ENCODE results near the gene BRD1. TPM values are rescaled to one million over a fixed set of nuclear protein-coding genes. Genes with fewer than 3 reads are reported as not detected.

The BRD1 gene
- total RNA-seq, 2 donors from 2014 or later: 32.7 to 37.7 TPM

DNA sequence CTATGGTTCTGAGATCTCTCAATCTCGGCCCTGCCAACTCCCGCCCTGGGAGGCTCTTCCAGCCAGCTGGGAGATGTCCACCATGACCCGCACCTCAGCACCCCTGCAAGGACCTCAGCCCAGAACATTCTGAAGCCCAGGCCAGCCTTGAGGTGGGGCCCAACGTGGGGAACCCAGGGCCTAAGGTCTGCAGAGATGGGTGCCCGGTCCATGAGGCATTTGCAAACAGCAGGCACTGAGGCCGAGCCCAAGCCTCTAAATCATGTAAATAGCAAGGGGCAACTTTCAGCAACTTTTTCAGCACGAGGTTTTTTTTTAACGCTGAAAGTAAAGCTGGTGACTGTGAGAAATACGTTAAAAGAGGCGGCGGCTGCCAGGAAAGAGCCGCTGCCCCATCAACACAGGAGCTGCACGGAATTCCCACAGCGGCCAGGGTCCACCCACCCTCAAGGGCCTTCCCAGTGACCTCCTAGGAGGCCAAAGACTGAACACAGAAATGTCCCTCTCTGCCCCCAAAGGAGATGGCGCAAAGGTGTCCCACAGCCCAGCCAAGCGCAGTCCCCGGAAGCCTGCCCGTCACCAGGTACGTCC, 46.9 kb downstream of the BRD1 start:
- Histone ChIP-seq H3K27ac (no peak overlapping the region), H3K36me3 (peaks cover 16% of the 10 kb centered on the region), H3K9me3 (no peaks in the 10 kb centered on the region), H3K4me1 (no peaks in the 10 kb centered on the region), H3K9ac (ENCODE audit: low read depth in 2 of 2, low read length in 2 of 2) (no peak overlapping the region), H3K4me3 (no peak overlapping the region), H3K27me3 (no peaks in the 10 kb centered on the region)
- TF ChIP-seq, protein P1, sequence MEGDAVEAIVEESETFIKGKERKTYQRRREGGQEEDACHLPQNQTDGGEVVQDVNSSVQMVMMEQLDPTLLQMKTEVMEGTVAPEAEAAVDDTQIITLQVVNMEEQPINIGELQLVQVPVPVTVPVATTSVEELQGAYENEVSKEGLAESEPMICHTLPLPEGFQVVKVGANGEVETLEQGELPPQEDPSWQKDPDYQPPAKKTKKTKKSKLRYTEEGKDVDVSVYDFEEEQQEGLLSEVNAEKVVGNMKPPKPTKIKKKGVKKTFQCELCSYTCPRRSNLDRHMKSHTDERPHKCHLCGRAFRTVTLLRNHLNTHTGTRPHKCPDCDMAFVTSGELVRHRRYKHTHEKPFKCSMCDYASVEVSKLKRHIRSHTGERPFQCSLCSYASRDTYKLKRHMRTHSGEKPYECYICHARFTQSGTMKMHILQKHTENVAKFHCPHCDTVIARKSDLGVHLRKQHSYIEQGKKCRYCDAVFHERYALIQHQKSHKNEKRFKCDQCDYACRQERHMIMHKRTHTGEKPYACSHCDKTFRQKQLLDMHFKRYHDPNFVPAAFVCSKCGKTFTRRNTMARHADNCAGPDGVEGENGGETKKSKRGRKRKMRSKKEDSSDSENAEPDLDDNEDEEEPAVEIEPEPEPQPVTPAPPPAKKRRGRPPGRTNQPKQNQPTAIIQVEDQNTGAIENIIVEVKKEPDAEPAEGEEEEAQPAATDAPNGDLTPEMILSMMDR (IDR thresholded peaks at IDR 0.05): no peak
- DNase-seq: no peak
- intact Hi-C loops (cut with DNase I): no loop called here

DNA sequence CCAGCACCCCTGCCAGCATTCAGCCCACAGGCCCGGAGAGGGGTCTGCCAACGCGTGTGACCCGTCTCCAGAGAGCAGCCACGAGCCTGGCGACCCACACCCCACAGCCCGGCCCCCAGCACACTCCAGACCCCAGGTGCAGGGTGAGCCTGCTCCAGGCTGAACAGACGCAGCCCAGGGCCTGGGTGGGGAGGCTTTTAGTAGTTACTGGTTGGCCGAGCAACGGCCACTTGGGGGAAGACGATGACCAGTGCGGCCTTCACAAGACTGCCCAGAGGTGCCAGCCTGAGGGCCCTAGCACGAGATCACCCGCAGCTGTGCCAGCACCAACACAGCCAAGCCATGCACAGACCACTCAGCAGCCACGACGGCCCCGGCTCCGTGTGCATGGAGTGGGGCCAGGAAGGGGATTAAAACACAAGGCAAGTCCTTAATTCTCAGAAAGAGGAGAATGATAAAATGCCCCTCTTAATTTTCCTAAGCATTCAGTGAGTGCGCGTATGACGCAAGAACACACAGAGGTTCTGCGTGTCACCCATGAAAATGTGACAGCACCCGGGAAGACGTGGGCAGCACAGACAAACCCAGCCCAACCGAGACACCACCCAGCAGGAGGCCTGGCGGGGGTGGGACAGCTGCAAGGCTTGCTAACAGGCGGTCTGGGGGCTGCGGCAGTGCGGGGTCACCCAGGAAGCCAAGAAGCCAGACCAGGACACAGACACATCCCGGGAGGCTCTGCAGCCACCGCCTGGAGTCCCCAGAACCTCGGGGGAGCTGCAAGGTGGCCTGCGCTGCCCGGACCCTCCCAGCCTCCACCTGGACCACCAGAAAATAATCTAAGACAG, 47.6 kb downstream of the BRD1 start:
- Histone ChIP-seq H3K27ac (no peak overlapping the region), H3K4me1 (no peaks in the 10 kb centered on the region), H3K27me3 (no peaks in the 10 kb centered on the region), H3K9ac (ENCODE audit: low read depth in 2 of 2, low read length in 2 of 2) (no peak overlapping the region), H3K36me3 (peaks cover 19% of the 10 kb centered on the region), H3K9me3 (no peaks in the 10 kb centered on the region), H3K4me3 (no peak overlapping the region)
- no peak for DNase-seq
- TF ChIP-seq, protein P1 (IDR thresholded peaks at IDR 0.05): no peak
- intact Hi-C loops (cut with DNase I): no loop called here

DNA sequence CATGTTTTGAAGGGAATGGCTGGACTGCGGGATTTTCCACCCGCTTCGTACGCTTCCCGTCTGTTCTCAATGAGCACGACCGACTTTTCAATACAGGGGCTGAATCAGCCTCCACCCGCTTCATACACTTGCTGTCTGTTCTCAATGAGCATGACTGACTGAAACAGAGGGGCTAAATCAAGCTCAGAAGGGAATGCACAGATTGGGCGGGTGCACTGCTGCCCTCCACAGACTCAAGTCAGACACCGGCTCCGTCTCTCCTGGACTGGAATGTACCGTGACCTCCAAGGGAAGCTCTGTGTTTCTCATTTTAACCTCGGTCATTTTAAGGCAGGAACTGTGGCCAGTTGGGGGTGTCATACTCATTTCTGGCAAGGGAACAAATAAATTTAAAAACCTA, 48.5 kb downstream of the BRD1 start:
- H3K4me3 ChIP-seq: no peak overlapping the region
- no peak overlapping the region for H3K9ac ChIP-seq (ENCODE audit: low read depth in 2 of 2, low read length in 2 of 2)
- H3K4me1 ChIP-seq: no peaks in the 10 kb centered on the region
- no peaks in the 10 kb centered on the region for H3K9me3 ChIP-seq
- DNase-seq: no peak
- H3K27me3 ChIP-seq: no peaks in the 10 kb centered on the region
- intact Hi-C loops (cut with DNase I): no loop called here
- peaks cover 27% of the 10 kb centered on the region for H3K36me3 ChIP-seq
- TF ChIP-seq, protein P1 (IDR thresholded peaks at IDR 0.05): no peak
- H3K27ac ChIP-seq: no peak overlapping the region

DNA sequence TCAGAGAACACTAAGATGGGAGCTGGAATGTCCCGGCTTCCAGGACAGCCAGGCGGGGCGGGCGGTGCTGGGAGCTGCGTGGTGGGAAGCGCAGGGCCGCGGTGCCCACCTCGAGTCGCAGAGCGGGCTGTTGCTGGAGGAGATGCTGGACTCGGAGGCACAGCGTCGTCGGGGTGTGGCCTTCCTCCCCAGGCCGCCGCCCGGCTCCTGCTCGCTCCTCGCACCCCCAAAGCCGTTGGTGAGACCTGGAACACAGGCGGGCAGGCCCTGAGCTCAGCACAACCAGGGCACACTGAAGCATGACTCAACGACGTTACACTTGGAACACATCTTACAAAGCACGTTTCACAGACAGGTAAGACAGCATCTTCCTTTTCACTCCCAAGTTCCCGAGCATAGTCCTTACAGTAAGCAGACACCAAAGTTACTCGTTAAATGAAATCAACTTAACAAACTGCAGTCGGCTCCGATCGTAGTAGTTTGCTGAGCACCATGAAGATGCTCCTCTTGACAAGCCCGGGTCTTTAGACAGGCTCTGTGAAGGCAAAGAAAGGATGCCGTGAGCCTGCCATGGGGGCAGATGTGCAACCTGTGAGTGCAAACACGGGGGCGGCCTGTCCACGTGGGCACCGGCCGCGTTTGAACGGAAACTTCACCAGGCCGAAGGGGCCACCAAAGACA, 50.0 kb downstream of the BRD1 start:
- H3K27me3 ChIP-seq: no peaks in the 10 kb centered on the region
- H3K9me3 ChIP-seq: no peaks in the 10 kb centered on the region
- H3K4me3 ChIP-seq: no peak overlapping the region
- TF ChIP-seq, protein P1 (IDR thresholded peaks at IDR 0.05): no peak
- no peaks in the 10 kb centered on the region for H3K4me1 ChIP-seq
- intact Hi-C loops (cut with DNase I): no loop called here
- DNase-seq: no peak
- no peak overlapping the region for H3K9ac ChIP-seq (ENCODE audit: low read depth in 2 of 2, low read length in 2 of 2)
- H3K36me3 ChIP-seq: peaks cover 24% of the 10 kb centered on the region
- H3K27ac ChIP-seq: no peak overlapping the region

DNA sequence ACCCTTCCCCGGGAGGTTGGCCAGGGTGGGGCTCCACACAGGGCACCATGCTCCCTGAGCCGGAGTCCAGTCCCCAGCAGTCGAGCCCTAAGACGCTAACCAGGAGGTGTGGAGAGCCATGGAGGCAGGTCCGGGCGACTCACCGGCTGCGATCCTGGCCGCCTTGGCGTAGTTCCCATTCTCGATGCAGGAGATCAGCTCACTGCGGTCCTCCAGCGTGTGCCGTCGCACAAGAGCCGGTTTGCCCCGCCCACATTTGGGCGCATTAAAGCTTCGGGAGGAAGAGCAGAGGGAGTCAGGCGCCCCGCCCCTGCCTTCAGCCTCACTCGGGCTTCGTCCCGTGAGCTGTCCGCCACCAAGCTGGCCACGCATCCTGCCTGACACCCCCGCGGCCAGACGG, 50.8 kb downstream of the BRD1 start:
- no peak for DNase-seq
- Histone ChIP-seq H3K9me3 (no peaks in the 10 kb centered on the region), H3K27me3 (no peaks in the 10 kb centered on the region), H3K27ac (no peak overlapping the region), H3K4me3 (no peak overlapping the region), H3K4me1 (no peaks in the 10 kb centered on the region), H3K36me3 (peaks cover 24% of the 10 kb centered on the region), H3K9ac (ENCODE audit: low read depth in 2 of 2, low read length in 2 of 2) (no peak overlapping the region)
- intact Hi-C loops (cut with DNase I): no loop called here
- TF ChIP-seq, protein P1 (IDR thresholded peaks at IDR 0.05): no peak
